Measurements from ENCODE around the gene KRT9. TPM values are rescaled to one million over a fixed set of nuclear protein-coding genes. Genes with fewer than 3 reads are reported as not detected.

Gene KRT9
- total RNA-seq, 1 donor from 2014 or later: not detected

GRCh38 chr17:41524261-41524660 lies 47.6 kb downstream of the KRT9 start:
- intact Hi-C loops (cut with DNase I): no loop called here
- DNase-seq (no peak), ATAC-seq (no peak)
- no peaks in the 10 kb centered on the region for H3K9me3 ChIP-seq
- TF ChIP-seq CTCF (IDR thresholded peaks at IDR 0.05): no peak
- H3K27ac ChIP-seq: no peak overlapping the region
- H3K27me3 ChIP-seq: peaks cover 31% of the 10 kb centered on the region
- no peak overlapping the region for H3K4me3 ChIP-seq
- peaks cover 4% of the 10 kb centered on the region for H3K4me1 ChIP-seq
- H3K36me3 ChIP-seq: no peaks in the 10 kb centered on the region

GRCh38 chr17:41523787-41524186 lies 48.1 kb downstream of the KRT9 start:
- Histone ChIP-seq H3K9me3 (no peaks in the 10 kb centered on the region), H3K4me1 (peaks cover 4% of the 10 kb centered on the region), H3K4me3 (peak overlapping the region; percentile 16), H3K27ac (no peak overlapping the region), H3K36me3 (no peaks in the 10 kb centered on the region), H3K27me3 (peaks cover 26% of the 10 kb centered on the region)
- no peak for ATAC-seq
- no peak for TF ChIP-seq CTCF (IDR thresholded peaks at IDR 0.05)
- intact Hi-C loops (cut with DNase I): no loop called here
- DNase-seq: no peak

- H3K4me3 ChIP-seq: no peak overlapping the region
- H3K4me1 ChIP-seq: peaks cover 3% of the 10 kb centered on the region
- DNase-seq (no peak), ATAC-seq (no peak)
- H3K36me3 ChIP-seq: no peaks in the 10 kb centered on the region
- intact Hi-C loops (cut with DNase I): no loop called here
- H3K27ac ChIP-seq: no peak overlapping the region
- no peaks in the 10 kb centered on the region for H3K9me3 ChIP-seq
- no peak for TF ChIP-seq CTCF (IDR thresholded peaks at IDR 0.05)
- peaks cover 20% of the 10 kb centered on the region for H3K27me3 ChIP-seq
Observed at GRCh38 chr17:41523225-41523593, 48.6 kb downstream of the KRT9 start.

- Histone ChIP-seq H3K4me3 (no peak overlapping the region), H3K4me1 (no peaks in the 10 kb centered on the region), H3K27ac (peak overlapping the region; percentile 42), H3K27me3 (peaks cover 14% of the 10 kb centered on the region), H3K36me3 (no peaks in the 10 kb centered on the region), H3K9me3 (no peaks in the 10 kb centered on the region)
- peak; percentile 3 for ATAC-seq
- DNase-seq: no peak
- intact Hi-C loops (cut with DNase I): no loop called here
- TF ChIP-seq CTCF (IDR thresholded peaks at IDR 0.05): no peak
Observed at GRCh38 chr17:41522301-41523224, 49.3 kb downstream of the KRT9 start.

- TF ChIP-seq CTCF (IDR thresholded peaks at IDR 0.05): no peak
- intact Hi-C loops (cut with DNase I): no loop called here
- H3K9me3 ChIP-seq: no peaks in the 10 kb centered on the region
- no peaks in the 10 kb centered on the region for H3K36me3 ChIP-seq
- peaks cover 12% of the 10 kb centered on the region for H3K27me3 ChIP-seq
- H3K4me3 ChIP-seq: no peak overlapping the region
- no peaks in the 10 kb centered on the region for H3K4me1 ChIP-seq
- ATAC-seq: peak; percentile 86
- DNase-seq: peak; percentile 90
- peak overlapping the region; percentile 51 for H3K27ac ChIP-seq
Observed at GRCh38 chr17:41521574-41522261, 50.1 kb downstream of the KRT9 start.
